HG02588 (cell line): ENCODE data around the gene NLRP7.
"Not testable (repeated sequence)": the region's sequence is repeated elsewhere in the genome, so short reads cannot be mapped to it uniquely, and the experiment has no call there.

Experiments used
- ATAC-seq: cut with Tn5 transposase; IDR thresholded peaks from one replicate; pipeline ENCODE4 v1.9.1; 2021; ENCODE audit warnings: mild to moderate bottlenecking, moderate library complexity; ENCODE audit not compliant: unreplicated experiment

Gene NLRP7

DNA sequence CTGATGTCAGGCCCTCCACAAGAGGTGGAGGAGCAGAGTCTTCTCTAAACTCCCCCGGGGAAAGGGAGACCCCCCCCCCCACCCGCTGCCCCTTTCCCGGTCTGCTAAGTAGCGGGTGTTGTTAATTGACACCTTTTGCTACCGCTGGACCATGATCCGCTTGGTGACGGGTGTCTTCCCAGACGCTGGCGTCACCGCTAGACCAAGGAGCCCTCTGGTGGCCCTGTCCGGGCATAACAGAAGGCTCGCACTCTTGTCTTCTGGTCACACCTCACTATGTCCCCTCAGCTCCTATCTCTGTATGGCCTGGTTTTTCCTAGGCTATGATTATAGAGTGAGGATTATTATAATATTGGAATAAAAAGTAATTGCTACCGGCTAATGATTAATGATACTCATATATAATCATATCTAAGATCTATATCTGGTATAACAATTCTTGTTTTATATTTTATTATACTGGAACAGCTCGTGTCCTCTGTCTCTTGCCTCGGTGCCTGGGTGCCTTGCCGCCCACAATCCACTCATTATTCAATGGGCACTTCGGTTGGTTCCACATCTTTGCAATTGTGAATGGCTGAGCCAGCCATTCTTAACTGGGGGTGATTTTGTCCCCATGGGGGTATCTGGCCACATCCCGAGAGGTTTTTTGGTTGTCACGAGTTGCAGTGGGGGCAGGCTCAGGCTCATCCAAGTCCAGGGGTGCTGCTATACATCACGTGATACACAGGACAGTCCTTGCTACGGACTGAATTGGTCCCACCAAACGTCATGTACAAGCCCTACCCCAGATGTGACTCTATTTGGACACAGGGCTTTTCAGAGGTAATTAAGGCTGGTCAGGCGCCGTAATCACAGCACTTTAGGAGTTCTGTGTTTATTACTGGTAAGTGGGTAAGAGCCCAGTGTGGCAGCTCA, 27.4 kb downstream of the NLRP7 start:
- ATAC-seq, result not testable (repeated sequence)

DNA sequence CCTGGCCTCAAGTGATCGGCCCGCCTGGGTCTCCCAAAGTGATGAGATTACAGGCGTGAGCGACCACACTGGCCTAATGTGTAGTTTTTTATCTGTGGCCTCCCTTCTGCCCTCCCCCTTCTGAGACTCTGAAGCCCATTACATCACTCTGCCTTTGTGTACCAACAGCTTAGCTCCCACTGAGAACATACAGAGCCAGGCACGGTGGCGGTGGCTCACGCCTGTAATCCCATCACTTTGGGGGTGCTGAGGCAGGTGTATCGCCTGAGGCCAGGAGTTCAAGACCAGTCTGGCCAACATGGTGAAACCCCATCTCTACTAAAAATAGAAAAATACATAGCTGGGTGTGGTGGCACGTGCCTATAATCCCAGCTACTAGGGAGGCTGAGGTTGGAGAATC, 28.8 kb downstream of the NLRP7 start:
- no peak for ATAC-seq

DNA sequence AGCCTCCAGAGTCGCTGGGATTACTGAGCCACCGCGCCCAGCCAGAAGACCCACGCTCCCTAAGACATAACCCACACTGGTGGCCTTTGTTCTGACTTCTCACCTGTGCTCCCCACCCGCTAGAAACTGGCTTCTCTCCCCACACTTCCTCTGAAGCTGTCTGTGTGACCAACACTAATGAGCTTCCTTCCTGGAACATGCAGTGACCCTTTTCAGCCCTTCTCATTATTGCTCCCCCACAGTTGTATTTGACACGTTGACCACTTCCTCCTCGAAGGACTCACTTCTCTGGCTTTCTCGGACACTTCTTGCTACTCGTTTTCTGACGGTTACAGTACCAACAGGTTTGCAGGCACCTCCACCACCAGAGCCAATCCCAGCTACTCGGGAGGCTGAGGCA, 30.5 kb downstream of the NLRP7 start:
- ATAC-seq, result no peak

DNA sequence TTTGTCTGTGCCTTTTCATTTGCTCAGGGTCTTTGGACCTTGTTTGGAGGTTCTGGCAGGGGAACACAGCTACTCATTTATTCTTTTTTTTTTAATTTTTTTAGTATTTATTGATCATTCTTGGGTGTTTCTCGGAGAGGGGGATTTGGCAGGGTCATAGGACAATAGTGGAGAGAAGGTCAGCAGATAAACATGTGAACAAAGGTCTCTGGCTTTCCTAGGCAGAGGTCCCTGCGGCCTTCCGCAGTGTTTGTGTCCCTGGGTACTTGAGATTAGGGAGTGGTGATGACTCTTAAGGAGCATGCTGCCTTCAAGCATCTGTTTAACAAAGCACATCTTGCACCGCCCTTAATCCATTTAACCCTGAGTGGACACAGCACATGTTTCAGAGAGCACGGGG, 39.4 kb downstream of the NLRP7 start:
- ATAC-seq, result not testable (repeated sequence)

DNA sequence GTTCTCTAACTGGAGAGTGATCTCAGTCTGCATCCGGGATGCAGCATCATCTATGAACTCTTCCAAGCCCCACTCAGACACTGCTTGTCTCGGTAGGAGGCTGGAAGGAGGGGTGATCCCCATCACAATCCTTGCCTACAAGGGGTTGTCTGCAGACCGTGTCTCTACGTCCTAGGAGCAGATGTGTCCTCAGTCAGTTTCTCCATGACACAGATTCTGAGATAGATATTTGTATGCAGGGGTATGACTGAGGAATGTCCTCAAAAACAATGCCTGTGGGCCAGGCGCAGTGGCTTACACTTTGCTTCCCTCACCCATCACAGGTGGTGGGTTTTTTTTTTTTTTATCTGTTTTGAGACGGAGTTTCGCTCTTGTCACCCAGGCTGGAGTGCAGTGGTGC, 40.5 kb downstream of the NLRP7 start:
- no peak for ATAC-seq

DNA sequence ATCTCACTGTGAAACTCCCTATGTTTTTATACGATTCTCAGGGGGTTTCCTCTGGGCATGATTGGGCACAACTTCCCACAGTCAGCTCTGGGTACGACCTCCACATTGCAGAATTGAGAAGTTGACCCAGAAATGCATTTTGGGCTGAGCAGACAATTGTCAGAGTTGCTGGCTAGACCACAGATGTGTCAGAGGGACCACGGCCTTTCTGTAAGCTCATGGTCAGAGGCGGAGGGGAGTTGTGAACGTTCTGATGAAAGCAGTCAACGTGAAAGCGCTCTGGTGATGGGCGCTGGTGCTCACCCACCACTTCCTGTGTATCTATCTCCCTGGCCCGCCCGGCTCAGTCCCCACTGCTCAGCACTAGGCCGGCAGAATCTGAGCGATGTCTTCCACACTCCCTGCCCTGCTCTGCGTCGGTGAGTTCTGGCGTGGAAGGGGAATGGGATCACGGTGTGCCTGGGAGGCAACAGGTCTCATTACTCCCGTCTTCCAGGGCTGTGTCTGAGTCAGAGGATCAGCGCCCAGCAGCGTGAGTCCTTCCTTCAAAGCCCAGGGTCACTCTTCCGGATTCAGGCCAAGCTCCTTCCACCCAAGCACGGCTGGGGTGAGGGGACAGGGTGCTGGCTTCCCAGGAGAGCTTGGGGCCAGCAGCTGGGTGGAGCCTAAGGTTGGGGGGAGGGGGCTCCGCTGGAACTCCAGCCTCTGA, 41.4 kb downstream of the NLRP7 start, which contains the start of gene NCR1:
TSS of gene NCR1 (plus strand) at position 346 of the 709 bp plus-strand sequence. CDS start at position 386, 40 bp downstream.
- no peak for ATAC-seq

GRCh38 chr19:54905421-54905802, 41.9 kb downstream of the NLRP7 start:
- no peak for ATAC-seq

- not testable (repeated sequence) for ATAC-seq
These were observed 43.1 kb downstream of the NLRP7 start for GRCh38 chr19:54904261-54904660.

- no peak for ATAC-seq
These were observed 44.0 kb downstream of the NLRP7 start for GRCh38 chr19:54903303-54903702.

DNA sequence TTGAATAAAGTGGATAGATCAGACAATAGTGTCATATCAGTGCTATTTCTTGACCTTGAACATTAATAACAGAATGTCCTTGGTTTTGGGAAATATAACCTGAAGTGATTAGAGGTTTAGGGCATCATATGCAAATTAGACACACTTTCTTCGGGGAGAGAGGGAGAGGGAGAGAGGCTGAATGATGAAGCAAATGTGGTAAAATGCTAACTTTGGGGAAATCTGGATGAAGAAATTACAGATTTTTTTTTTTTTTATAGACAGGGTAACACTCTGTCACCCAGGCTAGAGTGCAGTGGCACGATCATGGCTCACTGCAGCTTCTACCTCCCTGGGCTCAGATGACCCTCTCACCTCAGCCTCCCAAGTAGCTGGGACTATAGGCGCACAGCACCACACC, 45.3 kb downstream of the NLRP7 start:
- no peak for ATAC-seq

GRCh38 chr19:54901153-54901552, 46.2 kb downstream of the NLRP7 start:
- ATAC-seq, result not testable (repeated sequence)

DNA sequence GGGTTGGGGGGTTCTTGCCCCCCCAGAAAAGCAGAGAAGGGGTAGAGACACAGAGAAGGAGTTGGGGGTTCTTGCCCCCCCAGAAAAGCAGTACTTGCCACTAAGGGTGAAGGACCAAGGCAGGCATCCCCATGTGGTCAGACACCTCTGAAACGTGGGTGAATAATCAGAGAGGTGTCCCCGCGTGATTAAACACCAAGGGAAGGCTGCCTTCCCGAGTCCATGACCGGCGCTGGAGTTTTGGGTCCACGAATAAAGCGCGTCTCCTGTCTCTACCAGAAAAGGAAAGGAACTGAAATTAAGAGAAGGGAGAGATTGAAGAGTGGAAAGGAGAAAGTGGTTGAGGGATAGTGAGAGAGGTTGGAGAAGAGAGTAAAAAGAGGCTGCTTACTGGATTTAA, 47.7 kb downstream of the NLRP7 start:
- ATAC-seq, result not testable (repeated sequence)

DNA sequence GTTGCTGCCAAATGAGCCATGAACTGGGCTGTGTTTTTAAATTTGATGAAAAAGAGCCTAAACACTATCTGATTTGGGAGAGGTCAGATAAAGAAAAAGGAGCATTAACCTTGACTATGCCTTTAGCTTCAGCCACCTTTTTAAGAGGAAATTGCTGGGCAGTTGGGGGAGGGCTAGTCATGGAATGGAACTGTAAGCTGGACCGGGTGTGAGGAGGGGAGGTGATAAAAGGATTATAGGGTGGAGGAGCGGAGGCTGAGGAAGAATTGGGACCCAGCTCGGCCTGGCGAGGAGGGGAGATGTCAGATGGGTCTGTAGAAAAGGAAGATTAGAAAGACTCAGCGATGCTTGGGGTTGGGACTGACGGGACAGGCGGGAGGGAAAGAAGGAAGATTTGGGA, 48.6 kb downstream of the NLRP7 start:
- not testable (repeated sequence) for ATAC-seq

GRCh38 chr19:54896036-54896435, 51.3 kb downstream of the NLRP7 start:
- ATAC-seq, result no peak

DNA sequence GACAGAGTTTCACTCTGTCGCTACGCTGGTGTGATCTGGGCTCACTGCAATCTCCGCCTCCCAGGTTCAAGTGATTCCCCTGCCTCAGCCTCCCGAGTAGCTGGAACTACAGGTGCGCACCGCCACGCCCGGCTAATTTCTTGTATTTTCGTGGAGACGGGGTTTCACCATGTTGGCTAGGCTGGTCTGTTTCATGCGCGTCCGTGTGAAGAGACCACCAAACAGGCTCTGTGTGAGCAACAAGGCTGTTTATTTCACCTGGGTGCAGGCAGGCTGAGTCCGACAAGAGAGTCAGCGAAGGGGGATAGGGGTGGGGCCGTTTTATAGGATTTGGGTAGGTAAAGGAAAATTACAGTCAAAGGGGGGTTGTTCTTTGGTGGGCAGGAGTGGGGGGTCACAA, 53.2 kb downstream of the NLRP7 start:
- not testable (repeated sequence) for ATAC-seq

DNA sequence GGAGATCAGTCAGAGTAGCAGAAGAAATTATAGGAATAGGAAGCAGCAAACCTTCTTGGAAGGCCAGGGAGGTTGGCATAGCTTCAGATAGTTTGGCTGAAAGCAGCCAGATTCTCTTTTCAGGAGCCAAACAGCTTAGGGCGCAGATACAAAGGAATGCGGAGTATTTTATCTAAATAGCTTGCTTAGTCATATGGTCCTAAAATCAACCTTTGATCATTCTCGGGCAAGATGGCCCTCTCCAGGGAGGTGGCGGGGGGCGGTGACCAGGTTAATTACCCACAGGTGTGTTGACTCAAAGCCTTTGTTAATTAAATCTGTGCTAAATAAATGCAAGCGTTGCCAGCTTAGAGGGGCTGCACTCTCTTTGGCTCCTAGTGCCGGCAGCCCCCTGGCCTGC, 53.9 kb downstream of the NLRP7 start:
- no peak for ATAC-seq

- ATAC-seq, result no peak
These were observed 57.8 kb downstream of the NLRP7 start for GRCh38 chr19:54889566-54889965.

- no peak for ATAC-seq
These were observed 59.1 kb downstream of the NLRP7 start for GRCh38 chr19:54888239-54888638.

DNA sequence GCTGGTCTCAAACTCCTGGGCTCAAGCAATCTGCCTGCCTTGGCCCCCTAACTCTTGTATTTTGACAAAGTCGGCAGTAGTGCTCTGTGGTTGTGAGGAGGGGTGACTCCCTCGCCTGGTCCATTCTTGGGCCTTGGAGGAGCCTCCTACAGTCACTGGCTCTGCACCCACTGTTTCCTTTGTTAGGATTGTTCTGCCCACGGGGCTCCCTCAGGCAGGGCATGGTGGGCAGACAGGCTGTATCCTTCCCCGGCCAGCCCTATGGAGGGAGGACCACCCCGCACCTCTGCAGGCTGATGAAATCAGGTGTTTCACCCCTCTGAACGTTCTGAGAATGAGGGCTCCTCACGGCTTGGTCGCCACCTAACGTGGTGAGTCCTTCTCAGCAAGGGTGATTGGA, 64.1 kb downstream of the NLRP7 start:
- ATAC-seq, result no peak

DNA sequence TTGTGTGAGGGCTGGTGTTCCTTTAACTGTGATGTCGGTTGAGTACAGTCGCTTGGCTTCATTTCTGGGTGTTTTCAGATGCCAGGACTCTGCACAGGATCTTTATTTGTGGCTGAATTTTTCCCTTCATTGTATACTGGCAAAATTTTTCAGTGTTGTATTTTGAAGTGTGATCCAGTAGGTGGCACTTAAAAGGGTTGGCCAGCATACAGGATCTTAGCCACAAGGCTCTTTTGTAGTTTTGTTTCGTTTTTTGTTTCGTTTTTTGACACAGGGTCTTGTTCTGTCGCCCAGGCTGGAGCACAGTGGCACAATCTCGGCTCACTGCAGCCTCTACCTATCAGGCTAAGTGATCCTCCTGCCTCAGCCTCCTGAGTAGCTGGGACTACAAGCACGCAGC, 64.6 kb downstream of the NLRP7 start:
- no peak for ATAC-seq

- no peak for ATAC-seq
These were observed 65.4 kb downstream of the NLRP7 start for GRCh38 chr19:54881884-54882283.

GRCh38 chr19:54877471-54877870, 69.9 kb downstream of the NLRP7 start:
- ATAC-seq, result no peak
